Glomerular visceral epithelial cell (primary cell): ENCODE results near the gene SYT14.
"Not testable (repeated sequence)": the region's sequence is repeated elsewhere in the genome, so short reads cannot be mapped to it uniquely, and the experiment has no call there.

Experiments used
- DNase-seq: peaks from one replicate; pipeline ENCODE4 v3.0.0-alpha.2; 2016; ENCODE audit errors: extremely low spot score

Gene SYT14

GRCh38 chr1:210025870-210026269 is 87.9 kb downstream of the SYT14 start:
- DNase-seq = no peak

DNA sequence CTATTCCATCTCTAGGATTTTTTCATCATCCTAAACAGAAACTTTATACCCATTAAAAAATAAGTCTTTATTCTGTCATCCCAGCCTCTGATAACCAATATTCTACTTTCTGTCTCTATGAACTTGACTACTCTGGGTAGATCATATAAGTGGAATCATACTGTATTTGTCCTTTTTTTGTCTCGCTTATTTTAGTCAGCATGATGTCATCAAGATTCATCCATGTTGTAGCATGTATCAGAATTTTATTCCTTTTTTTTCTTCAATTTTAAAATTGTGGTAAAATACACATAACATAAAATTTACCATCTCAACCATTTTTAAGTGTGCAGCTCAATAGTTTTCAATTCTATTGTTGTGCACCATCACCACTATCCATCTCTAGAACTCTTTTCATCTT is 90.0 kb downstream of the SYT14 start:
- DNase-seq = no peak

GRCh38 chr1:210031473-210031872 is 93.5 kb downstream of the SYT14 start:
- DNase-seq = no peak

DNA sequence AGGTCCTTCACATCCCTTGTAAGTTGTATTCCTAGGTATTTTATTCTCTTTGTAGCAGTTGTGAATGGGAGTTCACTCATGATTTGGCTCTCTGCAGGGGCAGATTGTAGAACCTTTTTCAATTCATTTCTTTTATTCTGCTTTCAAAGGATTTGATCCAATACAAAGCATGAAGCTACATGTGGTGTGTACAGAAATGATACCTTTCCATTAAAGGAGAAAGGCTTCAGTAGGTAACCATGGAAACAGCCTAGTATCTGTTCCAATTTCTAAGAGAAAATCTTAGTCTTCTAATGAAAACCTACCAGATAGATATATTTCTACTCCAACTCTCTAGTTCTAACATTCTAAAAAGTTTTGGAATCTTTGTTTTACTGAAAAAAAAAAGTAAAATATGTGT is 105.0 kb downstream of the SYT14 start:
- no peak for DNase-seq

GRCh38 chr1:210049616-210050015 is 111.6 kb downstream of the SYT14 start:
- DNase-seq = no peak

DNA sequence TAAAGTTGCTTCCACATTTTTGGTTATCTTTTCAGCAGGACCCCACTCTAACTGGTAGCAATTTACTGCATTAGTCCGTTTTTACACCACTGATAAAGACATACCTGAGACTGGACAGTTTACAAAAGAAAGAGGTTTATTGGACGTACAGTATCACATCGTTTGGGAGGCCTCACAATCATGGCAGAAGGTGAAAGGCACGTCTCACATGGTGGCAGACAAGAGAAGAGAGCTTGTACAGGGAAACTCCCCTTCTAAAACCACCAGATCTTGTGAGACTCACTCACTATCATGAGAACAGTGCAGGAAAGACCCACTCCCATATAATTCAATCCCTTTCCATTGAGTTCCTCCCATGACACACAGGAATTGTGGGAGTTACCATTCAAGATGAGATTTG is 112.5 kb downstream of the SYT14 start:
- DNase-seq = not testable (repeated sequence)

DNA sequence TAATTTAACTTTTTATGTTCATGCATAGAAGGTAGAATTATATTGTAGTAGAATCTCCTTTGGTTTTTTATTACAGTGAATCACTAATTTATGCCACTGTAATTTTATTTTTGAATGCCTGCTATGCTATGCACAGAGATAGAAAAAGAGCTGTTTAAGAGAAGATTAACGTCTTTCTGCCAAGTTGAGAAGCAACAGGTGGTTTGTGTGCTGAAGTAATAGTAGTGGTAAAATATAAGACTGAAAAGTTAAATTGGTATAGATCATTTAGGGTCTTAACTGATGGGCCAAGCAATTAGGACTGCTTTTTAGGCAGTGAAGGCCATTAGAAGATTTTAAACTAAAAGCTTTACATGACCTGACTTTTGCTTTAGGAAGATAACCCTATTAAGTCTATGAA is 115.1 kb downstream of the SYT14 start:
- no peak for DNase-seq

DNA sequence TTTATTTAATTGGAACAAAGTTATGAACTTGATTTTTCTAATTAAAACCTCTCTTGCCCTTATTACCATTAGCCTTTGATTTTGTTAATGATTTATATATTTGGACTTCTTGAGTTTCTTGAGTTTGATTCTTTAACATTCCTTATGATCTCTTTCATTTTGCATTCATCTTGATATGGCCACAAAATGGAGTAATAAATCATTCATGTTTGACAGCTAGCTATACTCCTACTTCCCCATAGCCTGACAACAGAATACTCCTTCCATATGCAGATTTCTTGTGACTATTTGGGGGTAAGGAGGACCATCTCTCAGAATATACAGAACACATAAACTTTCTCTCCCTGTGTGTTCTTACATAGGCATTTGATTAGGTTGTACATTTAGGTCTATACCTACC is 119.6 kb downstream of the SYT14 start:
- DNase-seq = no peak

GRCh38 chr1:210061992-210062391 is 124.0 kb downstream of the SYT14 start:
- no peak for DNase-seq

GRCh38 chr1:210070531-210070930 is 132.5 kb downstream of the SYT14 start:
- DNase-seq = no peak

GRCh38 chr1:210072129-210072528 is 134.1 kb downstream of the SYT14 start:
- no peak for DNase-seq

DNA sequence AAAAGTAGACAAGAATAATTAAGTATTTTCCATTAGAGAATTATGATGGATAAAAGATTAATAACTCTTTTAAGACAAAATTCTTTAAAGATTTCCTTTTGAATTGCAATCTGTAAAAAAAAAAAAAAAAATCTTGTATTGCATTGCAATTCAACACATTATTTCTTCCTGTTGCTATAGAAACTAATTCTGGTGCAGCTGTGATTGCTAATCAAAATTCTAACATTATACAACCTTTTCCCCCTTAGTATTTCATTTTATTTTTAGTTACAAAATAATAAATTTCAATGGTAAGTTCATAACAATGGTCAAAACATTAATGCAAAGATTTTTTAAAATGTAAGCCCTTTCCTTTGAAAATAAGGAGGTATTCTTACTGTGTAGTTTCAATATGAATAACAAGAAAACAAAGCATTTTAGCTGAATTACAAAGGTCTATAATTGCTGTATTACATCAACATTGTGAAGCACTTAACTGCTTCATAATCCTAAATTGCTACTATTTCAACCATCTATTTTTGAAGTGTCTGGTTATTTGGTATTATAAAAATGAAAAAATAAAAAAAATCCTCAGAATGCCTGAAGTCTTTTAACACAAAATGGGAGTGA is 135.0 kb downstream of the SYT14 start:
- DNase-seq = no peak

DNA sequence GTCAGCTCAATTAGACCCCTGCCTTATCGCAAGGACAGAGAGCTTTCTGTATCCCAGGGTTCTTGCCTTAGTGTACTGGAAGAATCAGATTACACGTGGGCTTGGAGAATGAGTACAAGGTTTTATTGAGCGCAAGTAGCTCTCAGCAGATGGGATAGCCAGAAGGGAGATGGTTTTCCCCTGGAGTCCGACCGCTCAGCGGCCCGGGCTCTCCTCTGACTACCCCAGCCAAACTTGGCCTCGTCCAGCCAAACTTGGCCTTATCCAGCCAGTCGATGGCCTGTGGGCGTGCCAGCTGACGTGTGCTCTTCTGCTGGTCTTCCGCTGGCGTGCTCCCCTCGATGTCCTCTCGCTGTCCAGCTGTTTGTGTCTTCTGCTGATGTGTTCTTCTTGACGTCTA is 136.9 kb downstream of the SYT14 start:
- DNase-seq = no peak

DNA sequence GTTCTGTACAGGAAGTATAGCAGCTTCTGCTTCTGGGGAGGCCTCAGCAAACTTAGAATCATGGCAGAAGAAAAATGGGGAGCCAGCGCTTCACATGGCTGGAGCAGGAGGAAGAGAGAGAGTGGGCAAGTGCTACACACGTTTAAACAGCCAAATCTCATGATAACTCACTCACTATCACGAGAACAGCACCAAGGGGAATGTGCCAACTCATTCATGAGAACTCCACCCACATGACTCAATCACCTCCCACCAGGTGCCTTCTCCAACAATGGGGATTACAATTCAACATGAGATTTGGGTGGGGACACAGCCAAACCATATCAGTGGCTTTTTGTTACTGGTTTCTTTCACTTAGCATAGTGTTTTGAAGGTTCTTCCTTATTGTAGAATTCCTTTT is 138.6 kb downstream of the SYT14 start:
- DNase-seq = no peak

DNA sequence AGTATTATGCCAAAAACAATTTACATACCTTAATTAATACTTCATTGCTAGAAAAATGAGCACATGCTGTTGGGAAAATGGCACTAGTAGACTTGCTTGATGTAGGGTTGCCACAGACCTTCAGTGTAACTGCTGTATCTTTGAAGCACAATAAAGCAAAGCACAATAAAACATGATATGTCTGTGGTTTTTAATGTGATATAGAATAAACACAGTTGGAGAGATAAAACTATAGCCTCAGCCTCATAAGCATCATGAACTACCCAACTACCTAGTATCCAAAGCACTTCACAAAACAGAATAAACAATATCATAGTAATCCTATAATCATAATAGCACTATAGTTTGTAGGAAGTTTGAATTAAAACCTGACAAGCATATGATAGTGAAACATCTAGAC is 143.5 kb downstream of the SYT14 start:
- DNase-seq = no peak

DNA sequence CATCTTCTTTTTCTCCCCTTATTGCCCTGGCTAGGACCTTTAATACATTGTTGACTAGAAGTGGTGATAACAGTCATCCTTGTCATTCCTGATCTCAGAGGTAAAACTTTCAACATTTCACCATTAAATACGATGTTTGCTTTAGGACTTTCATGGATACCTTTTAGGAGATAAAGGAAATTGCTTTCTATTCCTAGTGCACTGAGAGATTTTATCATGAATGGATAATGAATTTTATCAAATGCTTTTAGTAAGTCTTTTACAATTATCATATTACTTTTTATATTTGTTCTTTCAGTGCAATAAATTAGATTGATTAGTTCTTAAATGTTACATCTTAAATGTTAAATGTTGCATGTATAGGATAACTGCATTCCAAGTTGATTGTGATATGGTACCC is 147.3 kb downstream of the SYT14 start:
- DNase-seq = no peak

DNA sequence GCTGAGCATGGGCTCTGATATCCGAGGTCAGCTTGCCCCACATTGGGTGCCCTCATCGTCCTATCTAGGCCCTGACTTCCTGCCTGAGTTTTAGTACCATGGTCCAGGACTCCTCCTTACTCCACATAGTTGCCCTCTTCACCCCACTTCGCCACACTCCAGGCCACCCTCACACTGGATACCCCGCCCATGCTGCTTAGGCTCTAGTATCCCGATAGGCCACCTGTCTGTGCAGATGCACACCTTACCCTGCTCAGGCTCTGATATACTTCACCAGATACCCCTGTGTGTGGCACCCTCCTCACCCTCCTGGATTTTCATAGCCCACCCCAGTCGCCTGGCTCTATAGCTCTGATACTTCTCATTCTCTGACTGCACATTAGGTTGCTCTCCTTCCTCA is 149.0 kb downstream of the SYT14 start:
- no peak for DNase-seq

DNA sequence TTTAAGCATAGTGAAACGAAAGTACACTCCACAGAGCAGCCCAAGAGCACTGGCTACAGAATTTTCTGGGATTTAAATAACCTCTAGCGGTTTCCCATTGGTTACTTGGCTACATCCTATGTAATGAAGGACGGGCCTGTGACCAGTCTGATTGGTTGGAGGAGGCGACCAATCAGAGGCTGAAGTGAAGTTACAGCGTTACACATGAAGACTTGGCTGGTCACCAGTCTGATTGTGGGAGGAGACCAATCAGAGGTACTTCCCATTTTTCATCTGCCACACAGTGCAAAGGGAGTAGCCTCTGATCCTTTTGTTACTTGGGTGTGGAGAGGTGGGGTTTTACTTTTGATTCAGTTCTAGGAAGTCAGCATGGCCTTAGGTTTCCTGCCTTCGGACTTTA is 151.8 kb downstream of the SYT14 start:
- DNase-seq = no peak

DNA sequence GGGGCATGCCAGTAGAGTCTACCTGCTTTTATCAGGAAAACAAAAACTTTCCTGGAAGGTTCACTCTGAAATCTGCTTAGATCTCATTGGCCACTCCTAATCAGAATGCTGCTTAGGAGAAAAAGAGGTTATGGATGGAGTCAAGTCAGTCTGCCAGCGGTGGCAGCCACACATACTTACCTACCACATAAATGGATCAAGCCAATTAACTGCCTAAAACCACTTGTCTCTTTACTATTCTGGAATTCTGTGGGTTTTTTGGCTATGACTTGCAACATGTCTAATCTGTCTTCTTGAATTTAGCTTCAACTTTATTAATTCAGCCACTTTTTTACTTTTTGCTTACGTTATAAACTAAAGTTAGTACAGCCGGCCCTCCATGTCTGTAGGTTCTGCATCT is 154.3 kb downstream of the SYT14 start:
- no peak for DNase-seq

GRCh38 chr1:210093461-210093860 is 155.4 kb downstream of the SYT14 start:
- DNase-seq = no peak

GRCh38 chr1:210098356-210098755 is 160.3 kb downstream of the SYT14 start:
- no peak for DNase-seq

GRCh38 chr1:210099921-210100320 is 161.9 kb downstream of the SYT14 start:
- DNase-seq = no peak

DNA sequence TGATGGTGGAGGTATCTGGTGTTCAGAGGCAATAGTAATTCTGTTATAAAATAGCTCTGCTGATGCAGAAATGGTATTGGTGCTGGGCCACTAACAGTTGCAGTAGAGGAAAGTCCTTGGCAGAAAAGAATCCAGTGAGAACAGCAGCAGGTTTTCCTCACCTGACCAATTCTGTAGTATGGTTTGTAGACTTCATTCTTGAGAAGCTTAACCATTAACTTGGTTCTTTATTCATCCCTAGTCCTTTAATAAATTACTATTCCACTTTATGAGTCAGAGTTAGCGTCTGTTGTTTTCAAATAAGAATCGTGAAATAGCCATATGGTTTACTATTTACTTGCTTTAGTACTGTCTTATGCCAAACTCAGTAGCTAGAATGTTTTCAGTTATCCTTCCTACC is 166.1 kb downstream of the SYT14 start:
- DNase-seq = peak; percentile 39

- not testable (repeated sequence) for DNase-seq
Observed at GRCh38 chr1:210112906-210113305, 174.9 kb downstream of the SYT14 start.

DNA sequence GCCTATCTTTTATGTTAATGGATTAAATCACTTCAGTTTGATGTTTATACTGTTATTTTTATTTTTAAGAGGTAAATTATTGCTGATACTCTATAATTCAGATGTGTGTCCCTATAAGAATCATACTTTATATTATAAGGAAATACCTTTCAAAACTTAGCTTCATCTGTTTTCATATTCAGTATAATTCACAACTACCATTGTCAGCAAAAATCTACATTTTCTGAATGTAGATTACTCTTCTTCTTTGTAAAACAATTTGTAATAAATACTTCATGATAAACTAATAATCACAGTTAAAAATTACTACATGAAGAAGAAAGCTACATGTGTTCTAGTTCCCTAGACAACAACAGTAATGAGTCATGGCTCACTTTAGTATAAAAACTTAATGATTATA is 179.2 kb downstream of the SYT14 start:
- DNase-seq = no peak
